ENCODE results near the gene AHSA1. TPM values are rescaled to one million over a fixed set of nuclear protein-coding genes. Genes with fewer than 3 reads are reported as not detected.
"Not testable (repeated sequence)": the region's sequence is repeated elsewhere in the genome, so short reads cannot be mapped to it uniquely, and the experiment has no call there.

AHSA1 gene
- 113 and 121 TPM in 2 replicates for total RNA-seq

DNA sequence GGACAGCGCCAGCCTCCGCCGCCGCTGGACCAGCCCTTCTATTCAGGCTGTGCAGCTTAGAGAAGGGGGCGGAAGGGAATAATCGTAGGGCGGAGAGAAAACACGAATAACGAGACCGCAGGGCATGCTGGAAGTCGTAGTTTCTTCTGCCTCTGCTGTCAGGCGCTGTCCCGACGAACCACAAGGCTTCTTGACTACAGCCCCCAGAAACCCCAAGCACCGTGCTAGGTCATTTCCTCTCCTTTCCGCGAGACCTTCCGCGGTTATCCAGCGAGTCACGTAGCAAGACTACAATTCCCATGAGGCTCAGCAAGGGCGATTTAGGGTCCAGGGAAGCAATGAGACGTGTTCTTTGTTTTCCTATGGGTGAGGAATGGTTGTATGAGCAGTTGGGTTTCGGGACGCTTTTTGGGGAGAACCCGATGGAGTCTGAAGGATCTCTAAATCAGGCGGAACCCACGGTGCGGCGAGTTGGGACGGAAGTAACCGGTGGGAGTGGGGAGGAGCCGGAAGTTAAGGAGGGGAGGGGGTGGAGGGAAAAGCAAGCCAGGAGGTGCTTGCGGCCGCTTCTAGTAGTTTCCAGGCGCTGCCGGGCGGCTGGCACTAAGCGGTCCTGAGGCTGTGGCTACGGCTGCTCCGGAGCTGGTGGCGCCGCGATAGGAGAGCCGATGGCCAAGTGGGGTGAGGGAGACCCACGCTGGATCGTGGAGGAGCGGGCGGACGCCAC, at the start of gene AHSA1, which contains the start of gene VIPAS39:
TSS of gene AHSA1 (plus strand) at position 572 of the 727 bp plus-strand sequence. CDS start at position 669, 97 bp downstream.
TSS of gene VIPAS39 (minus strand) at position 80 of the 727 bp plus-strand sequence. CDS start 3,499 bp downstream, outside the sequence.
- DNase-seq (ENCODE audit: extremely low read depth, low read depth, low spot score), result peak; percentile 99

DNA sequence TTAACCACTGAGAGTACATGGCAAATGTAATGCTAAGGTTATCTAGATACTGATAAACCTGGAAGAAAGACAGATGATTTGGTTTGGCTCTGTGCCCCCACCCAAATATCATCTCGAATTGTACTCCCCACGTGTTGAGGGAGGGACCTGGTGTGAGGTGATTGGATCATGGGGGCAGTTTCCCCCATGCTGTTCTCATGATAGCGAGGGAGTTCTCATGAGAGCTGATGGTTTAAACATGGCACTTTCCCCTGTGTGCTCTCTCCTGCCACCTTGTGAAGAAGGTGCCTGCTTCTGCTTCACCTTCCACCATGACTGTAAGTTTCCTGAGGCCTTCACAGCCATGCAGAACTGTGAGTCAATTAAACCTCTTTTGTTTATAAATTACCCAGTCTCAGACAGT, 48.8 kb upstream of the AHSA1 start:
- no peak for DNase-seq (ENCODE audit: extremely low read depth, low read depth, low spot score)

DNA sequence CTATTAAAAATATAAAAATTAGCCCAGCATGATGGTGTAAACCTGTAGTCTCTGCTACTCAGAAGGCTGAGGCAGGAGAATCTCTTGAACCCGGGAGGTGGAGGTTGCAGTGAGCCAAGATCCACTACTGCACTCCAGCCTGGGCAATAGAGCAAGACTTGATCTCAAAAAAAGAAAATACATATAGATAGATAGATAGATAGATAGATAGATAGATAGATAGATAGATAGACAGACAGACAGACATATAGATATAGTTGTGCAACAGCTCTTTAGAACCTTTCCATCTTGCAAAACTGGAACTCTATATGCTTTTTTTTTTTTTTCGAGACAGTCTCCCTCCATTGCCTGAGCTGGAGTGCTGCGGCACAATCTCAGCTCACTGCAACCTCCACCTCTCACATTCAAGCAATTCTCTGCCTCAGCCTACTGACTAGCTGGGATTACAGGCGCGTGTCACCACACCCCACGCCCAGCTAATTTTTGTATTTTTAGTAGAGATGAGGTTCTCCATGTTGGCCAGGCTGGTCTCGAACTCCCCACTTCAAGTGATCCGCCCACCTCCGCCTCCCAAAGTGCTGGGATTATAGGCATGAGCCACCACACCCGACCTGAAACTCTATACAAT, 42.4 kb upstream of the AHSA1 start:
- DNase-seq (ENCODE audit: extremely low read depth, low read depth, low spot score), result not testable (repeated sequence)

DNA sequence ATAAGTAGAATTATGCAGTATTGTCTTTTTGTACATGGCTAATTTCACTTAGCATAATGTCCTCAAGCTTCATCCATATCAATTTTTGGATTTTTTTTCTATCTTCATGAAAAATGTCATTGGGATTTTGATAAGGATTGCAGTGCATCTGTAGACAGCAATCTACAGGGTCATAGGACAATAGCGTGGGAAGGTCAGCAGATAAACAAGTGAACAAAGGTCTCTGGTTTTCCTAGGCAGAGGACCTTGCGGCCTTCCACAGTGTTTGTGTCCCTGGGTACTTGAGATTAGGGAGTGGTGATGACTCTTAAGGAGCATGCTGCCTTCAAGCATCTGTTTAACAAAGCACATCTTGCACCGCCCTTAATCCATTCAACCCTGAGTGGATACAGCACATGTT, 41.8 kb upstream of the AHSA1 start:
- not testable (repeated sequence) for DNase-seq (ENCODE audit: extremely low read depth, low read depth, low spot score)

- DNase-seq (ENCODE audit: extremely low read depth, low read depth, low spot score), result no peak
These were observed 41.1 kb upstream of the AHSA1 start for GRCh38 chr14:77416836-77417235.

GRCh38 chr14:77421201-77421600, 36.7 kb upstream of the AHSA1 start:
- no peak for DNase-seq (ENCODE audit: extremely low read depth, low read depth, low spot score)

- no peak for DNase-seq (ENCODE audit: extremely low read depth, low read depth, low spot score)
These were observed 34.5 kb upstream of the AHSA1 start, which contains the start of gene NOXRED1 for GRCh38 chr14:77423423-77423822. Gene NOXRED1 (minus strand): TSS chr14:77423523. CDS start chr14:77422889, 634 bp downstream.

DNA sequence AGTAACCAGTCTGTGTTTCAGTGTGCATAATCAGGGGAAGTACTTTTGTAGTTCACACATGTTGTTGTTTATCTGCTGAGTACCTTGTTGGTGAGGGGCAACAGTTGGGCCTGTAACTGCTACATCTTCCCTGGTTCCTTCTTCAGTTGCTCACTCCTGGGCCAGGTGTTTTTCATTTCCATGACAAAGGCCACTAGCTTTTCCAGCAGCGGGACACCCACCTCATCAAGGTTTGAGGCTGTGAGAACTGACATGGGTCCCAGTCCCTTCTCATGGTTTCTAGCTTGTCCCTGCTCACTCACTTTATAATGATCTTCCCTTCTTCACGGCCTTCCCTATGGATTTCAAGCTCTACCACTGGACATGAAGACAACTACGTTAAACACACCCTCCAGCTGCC, 33.0 kb upstream of the AHSA1 start:
- DNase-seq (ENCODE audit: extremely low read depth, low read depth, low spot score), result no peak

GRCh38 chr14:77426396-77426795, 31.5 kb upstream of the AHSA1 start:
- no peak for DNase-seq (ENCODE audit: extremely low read depth, low read depth, low spot score)

GRCh38 chr14:77436042-77436441, 21.9 kb upstream of the AHSA1 start:
- DNase-seq (ENCODE audit: extremely low read depth, low read depth, low spot score), result no peak

GRCh38 chr14:77438596-77438995, 19.3 kb upstream of the AHSA1 start:
- no peak for DNase-seq (ENCODE audit: extremely low read depth, low read depth, low spot score)

DNA sequence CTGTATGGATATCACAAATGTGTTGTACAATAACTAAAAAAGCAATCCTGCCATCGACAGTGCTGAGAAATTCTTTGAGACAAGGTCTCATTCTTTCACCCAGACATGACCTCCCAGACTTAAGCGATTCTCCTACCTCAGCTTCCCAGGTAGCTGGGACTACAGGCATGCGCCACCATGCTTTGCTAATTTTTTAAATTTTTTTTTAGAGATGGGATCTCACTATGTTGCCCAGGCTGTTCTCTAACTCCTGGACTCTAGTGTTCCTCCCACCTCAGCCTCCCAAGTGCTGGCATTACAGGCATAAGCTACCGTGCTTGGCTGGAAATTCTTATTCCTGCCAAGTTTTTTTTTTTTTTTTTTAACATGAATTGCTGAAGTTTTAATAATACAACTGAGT, 18.0 kb upstream of the AHSA1 start:
- DNase-seq (ENCODE audit: extremely low read depth, low read depth, low spot score), result no peak

DNA sequence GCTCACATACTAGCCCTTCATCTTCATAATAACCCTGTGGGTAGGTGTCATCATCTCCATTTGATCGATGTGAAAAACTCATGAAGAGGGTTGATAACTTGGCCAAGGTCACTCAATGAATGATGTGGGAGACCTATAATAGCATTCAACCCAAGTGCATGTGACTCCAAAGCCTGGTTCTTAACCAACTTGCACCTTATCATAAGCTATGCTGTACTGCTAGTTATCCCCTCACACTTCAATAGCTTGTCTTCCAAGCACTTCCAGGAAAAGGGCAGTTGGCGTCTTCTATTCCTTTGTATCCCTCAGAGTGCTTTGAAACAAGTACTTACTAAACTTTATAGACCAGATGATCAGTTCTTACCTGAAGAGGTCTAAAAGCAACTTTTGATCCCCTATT, 15.7 kb upstream of the AHSA1 start:
- DNase-seq (ENCODE audit: extremely low read depth, low read depth, low spot score), result no peak

GRCh38 chr14:77455966-77456640, 1.8 kb upstream of the AHSA1 start:
- DNase-seq (ENCODE audit: extremely low read depth, low read depth, low spot score), result no peak

DNA sequence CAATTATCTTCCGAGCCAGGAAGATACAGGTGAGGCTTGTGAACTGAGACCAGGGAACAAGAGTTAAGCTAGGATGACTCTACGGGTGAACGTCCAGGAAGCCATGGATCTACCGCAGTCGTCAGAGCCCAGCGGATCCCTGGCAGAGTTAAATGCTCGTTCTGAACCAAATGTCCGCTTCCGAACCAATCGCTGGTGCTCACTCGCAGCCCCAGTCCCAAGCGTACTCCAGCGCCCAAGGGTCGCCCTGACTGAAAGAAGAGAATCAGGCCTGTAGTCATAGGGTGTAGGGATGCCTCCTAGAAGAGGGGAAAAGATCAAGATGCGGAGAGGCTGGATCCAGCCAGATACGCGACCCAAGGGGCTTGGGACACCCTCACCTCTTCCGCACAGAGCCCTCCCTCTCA, 775 bp upstream of the AHSA1 start:
- no peak for DNase-seq (ENCODE audit: extremely low read depth, low read depth, low spot score)

DNA sequence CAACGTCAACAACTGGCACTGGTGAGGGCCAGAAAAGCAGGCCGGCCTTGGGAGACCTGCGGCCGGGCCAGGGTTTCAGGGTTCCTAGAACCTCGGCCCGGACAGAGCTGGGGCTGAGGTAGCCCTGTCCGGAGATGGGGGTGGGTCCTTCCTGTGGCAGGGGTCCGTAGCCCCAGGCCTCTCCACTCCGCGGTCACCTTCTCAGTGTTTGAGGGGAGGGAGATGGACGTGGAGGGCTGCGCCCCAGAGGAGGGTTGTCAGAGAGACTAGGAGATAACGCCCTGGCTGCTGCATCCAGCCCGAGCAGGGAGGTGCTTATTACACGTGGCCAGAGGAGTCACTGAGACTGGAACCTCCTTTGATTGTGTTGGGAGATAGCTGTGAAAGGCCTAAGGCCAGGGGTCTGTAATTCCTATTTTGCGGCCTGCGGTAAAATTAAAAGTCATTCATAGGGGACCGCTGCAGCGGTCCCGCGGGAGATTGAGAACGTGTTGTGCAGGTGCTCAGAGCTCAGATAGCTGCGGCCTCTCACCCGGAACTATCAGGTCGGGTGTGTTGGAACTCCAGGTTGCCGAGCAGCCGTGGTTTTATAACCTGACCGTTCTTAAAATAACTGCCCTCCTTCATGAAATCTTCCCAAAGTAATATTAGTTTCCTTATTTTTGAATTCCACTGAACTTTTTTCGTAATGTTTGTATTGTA, 507 bp downstream of the AHSA1 start:
- no peak for DNase-seq (ENCODE audit: extremely low read depth, low read depth, low spot score)

GRCh38 chr14:77459072-77459723, 1.3 kb downstream of the AHSA1 start:
- peak; percentile 71 for DNase-seq (ENCODE audit: extremely low read depth, low read depth, low spot score)

DNA sequence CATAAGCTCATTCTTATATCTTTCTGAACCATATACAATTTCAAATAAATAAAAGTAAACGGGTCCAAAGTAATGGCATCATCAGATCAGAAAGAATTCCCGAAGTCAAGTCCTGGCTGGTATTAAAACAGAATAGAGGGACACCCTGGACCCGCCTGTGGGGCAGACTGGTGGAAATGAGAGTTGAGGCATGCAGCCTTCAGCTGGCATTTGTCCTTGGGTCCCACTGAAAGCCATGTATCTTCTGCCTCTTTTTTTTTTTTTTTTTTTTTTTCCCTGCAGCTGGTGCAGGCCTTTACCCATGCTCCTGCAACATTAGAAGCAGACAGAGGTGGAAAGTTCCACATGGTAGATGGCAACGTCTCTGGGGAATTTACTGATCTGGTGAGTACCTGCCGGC, 9.9 kb downstream of the AHSA1 start:
- no peak for DNase-seq (ENCODE audit: extremely low read depth, low read depth, low spot score)

- no peak for DNase-seq (ENCODE audit: extremely low read depth, low read depth, low spot score)
These were observed 11.2 kb downstream of the AHSA1 start for GRCh38 chr14:77469067-77469505.

DNA sequence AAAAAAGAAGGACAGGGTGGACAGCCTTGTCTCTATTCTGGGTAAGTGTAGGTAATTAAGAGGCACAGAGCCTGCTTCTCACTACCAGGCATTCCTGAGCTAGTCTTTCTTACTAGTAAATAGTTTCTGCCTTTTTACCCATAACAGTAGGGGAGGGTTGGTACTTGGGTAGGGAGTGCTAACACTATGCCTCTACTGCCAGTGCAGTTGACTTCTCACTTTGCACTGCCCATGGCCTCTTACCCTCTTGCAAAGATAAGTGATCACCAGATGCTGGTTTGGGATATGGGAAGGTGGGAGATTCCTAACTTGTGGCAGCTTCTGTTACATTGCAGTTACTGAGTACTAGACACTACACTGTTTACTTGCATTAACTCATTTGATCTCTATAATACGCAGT, 11.6 kb downstream of the AHSA1 start:
- DNase-seq (ENCODE audit: extremely low read depth, low read depth, low spot score), result no peak

Data from glomerular endothelial cell (primary cell).